Non-pigmented ciliary epithelial cell (primary cell): ENCODE results near the gene NAT16.
"Not testable (repeated sequence)": the region's sequence is repeated elsewhere in the genome, so short reads cannot be mapped to it uniquely, and the experiment has no call there.

ENCODE experiments used
- DNase-seq: peaks from one replicate; pipeline ENCODE4 v3.0.0-alpha.2; 2010; ENCODE audit warnings: low read depth

The NAT16 gene

DNA sequence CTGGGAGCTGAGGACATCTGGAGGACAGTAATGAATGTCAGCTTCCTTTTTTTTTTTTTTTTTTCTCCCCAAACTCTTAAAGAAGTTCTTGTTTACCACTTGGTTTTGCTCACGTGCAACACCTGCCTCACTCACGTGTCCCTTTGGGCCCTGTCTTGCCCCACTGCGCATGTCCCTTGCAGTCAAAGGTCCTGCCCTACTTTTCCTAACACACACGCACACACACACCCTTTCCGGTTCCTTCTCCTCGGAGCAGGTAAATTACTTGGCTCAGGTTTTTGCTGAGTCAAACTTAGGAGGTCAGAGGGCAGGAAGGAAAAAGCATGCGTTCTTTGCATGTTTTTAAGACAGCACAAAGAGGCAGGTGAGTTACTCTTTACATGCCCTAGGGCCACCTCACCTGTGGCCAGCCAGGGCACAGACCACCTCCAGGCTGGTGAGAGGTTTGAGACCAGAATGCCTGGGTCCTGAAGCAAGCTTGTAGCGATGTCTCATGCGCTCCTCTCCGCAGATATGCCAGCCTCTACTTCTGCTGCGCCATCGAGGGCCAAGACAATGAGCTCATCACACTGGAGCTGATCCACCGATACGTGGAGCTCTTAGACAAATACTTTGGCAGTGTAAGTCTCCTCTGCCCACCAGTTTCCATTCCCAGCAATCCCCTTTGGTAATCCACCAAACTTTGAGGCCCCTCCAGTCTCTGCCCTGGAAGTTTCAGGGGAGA is 23.1 kb downstream of the NAT16 start:
- no peak for DNase-seq

DNA sequence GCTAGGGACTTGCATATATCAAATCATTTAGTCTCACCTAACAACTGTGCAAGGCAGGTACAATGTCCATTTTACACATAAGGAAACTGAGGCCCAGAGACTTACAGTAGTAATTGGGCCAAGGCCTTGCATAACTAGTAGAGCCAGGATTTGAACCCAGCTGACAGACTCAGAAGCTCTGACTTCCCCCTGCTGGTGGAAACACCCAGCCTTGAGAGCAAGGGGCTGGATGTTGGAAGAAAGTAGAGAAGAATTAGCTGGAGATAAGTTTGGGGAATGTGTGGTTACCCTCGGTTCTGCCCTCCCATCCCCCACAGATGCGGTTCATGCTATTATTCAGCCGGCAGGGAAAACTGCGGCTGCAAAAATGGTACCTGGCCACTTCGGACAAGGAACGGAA is 23.8 kb downstream of the NAT16 start:
- DNase-seq = no peak

DNA sequence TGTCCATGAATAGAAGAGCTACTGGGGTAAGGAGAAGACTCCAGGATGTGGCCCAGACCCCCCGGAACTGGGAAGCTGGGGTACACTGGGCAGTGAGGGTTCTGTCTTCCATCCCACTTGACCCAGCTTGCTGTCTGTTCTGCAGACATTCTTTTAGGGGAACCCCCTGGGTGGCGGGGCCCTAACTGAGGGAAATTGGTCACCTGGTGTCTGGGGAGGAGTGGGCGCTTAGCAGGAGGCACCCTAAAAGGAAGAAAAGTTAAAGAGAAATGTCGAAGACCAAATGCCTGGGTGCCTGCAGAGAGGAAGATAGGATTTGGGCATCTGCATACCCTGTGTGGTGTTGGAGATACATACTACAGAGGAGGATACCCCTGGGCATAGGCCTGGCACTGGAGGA is 24.8 kb downstream of the NAT16 start:
- DNase-seq = no peak

DNA sequence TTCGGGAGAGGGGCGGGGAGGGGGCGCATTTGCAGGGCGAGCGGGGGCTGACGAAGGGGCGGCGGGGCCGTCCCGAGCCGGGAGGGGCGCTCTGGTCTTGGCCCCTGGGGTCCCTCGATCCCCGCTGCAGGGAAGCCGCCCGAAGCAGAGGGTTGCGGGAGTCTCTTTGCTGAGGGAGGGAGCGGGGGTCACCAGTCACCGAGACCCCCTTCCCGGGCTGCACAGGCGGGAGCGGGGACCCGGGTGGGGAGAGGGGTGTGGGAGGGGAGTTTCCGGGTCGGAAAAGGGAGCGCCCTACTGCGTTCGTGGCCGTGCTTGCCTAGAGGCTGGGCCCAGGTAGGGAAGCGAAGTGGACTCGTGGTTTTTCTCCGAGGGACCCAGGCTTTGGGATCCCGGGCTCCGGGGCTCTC is 25.4 kb downstream of the NAT16 start:
- no peak for DNase-seq

DNA sequence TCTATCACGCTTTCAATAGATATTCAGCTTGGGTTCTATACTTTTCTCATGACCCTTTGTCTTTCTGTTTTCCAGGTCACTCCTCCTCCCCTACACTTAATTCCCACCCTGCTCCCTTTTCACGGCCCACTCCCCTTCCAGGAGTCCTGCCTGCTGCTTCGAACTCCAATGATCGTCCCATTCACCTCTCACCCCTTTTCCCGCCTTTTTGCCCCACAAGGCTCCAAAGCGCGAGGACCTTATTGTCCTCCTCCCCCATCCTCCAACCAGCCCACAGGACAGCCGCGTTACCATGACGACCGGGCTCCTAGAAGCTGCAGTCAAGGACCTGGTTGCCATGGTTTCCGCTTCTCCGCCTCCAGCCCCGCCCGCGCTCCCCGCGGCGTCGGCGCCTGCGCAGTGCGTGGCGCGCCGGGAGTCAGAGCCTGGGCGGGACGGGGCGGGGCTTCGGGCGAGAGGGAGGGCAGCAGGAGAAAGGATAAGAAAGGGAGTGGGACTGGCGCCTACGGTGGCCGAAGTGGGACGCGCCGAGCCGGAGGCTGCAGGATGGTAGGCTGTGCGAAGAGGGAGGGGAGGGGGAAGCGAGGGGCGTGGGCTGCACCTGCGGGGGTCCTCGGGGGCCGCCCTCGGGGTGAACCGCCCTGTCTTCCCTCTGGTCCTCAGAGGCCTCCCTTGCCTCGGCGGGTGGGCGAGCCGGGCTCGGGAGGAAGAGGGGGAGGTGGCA is 26.0 kb downstream of the NAT16 start, which contains the start of gene AP1S1:
AP1S1 (plus strand) TSS at position 508 of the 724 bp plus-strand sequence; CDS start at position 547, 39 bp downstream.
- no peak for DNase-seq

DNA sequence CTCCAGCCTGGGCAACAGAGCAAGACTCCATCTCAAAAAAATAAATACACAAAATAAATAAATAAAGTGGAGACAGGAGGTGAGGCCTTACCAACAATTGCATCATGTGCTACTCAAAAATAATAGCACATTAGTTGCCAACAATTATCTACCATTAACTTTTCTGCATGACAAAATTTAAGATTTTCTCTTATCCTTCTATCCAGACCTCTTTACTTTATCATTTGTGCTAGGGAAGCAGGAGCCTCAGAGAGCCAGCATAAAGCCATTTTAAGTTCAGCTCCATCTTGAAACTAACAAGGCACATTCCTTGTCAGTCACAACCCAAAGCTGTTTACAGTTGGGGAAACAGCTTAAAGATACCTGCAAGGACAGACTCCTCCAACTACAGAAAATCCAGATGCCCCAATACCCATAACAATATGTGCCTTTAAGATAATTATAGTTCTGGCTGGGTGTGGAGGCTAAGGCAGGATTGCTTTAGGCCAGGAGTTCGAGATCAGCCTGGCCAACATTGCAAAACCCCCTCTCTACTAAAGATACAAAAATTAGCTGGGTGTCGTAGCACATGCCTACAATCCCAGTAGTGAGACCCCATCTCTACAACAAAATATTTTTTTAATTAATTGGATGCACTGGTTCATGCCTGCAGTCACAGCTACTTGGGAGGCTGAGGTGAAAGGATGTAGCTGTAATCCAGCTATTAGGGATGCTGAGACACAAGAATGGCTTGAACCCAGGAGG is 28.0 kb downstream of the NAT16 start:
- DNase-seq = no peak

DNA sequence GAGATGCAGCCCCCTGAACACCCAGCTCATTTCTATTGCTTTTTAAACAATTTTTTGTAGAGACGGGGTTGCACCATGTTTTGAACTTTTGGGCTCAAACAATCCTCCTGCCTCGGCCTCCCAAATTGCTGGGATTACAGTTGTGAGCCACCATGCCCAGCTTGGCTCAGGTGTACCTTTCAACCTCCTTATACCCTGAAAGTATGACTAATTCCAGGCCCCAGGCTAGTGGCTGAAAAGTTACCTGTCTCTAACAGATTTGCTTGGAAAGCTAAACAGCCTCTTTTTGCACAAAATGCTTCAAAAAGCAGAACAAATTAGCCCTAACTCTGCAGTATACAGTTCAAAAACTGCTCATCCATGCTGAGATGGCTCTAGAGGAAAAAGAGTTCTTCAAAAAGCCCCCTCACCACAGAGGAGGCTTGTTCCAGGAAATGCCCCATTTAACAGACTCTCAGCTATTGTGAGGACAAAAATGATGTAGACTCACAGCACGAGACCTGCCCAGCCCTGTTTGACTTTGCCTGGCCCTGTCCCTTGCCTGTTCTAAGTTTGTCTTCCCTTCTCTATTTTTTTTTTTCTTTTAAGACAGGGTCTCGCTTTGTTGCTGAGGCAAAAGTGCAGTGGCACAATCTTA is 39.2 kb downstream of the NAT16 start:
- no peak for DNase-seq

DNA sequence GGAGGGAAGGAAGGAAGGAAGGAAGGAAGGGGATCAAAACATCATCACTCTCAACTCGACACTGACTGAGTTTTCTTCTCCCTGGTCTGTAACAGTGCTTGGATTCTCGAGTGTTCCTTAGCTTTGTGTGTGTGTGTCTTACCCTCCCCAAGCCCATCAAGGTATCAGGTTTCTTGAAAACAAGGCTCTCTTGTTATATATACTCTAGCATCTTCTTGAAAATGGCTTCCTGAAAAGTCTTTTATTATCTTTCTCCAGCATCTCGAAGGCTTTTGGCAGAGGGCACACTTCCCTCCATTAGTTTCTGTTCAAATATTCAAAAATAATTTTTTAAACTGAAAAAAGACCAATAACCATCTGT is 39.8 kb downstream of the NAT16 start:
- DNase-seq = no peak

DNA sequence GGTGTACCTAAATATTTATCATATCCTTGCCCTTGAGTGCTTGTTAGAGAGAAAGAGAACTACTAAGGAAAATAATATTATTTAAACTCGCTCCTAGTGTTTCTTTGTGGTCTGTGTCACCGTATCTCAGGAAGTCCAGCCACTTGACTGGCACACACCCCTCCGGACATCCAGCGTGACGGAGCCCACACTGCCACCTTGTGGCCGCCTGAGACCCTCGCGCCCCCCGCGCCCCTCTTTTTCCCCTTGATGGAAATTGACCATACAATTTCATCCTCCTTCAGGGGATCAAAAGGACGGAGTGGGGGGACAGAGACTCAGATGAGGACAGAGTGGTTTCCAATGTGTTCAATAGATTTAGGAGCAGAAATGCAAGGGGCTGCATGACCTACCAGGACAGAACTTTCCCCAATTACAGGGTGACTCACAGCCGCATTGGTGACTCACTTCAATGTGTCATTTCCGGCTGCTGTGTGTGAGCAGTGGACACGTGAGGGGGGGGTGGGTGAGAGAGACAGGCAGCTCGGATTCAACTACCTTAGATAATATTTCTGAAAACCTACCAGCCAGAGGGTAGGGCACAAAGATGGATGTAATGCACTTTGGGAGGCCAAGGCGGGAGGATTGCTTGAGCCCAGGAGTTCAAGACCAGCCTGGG is 41.8 kb downstream of the NAT16 start:
- DNase-seq = peak; percentile 88

DNA sequence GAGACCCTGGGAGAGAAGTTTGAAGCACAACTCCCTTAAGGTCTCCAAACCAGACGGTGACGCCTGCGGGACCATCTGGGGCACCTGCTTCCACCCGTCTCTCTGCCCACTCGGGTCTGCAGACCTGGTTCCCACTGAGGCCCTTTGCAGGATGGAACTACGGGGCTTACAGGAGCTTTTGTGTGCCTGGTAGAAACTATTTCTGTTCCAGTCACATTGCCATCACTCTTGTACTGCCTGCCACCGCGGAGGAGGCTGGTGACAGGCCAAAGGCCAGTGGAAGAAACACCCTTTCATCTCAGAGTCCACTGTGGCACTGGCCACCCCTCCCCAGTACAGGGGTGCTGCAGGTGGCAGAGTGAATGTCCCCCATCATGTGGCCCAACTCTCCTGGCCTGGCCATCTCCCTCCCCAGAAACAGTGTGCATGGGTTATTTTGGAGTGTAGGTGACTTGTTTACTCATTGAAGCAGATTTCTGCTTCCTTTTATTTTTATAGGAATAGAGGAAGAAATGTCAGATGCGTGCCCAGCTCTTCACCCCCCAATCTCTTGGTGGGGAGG is 42.4 kb downstream of the NAT16 start:
- DNase-seq = peak; percentile 32

DNA sequence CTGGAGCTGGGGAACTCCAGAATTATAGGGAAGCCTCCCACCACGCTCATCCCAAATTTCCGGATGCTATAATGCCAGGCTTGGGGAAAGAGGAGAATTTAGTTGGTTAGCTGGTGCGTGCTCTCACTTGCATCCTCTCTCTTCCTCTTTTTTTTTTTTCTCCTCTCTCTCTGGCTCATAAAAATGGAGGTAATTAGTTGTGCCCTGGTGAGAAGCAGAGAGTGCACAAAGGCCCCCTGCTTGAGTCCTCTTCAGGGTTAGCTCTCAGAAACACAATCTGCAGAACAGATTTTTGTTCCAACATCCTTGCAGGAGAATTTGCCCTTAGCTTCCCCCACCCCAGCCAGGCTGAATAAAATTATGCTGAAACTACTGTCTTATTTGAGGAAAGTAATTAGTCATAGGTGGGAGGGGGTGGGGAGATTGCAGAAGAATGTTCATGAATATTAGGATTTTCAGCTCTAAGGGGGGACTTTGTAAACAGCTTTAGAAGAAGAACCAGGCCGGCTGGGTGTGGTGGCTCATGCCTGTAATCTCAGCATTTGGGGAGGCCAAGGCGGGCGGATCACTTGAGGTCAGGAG is 45.6 kb downstream of the NAT16 start:
- peak; percentile 42 for DNase-seq

DNA sequence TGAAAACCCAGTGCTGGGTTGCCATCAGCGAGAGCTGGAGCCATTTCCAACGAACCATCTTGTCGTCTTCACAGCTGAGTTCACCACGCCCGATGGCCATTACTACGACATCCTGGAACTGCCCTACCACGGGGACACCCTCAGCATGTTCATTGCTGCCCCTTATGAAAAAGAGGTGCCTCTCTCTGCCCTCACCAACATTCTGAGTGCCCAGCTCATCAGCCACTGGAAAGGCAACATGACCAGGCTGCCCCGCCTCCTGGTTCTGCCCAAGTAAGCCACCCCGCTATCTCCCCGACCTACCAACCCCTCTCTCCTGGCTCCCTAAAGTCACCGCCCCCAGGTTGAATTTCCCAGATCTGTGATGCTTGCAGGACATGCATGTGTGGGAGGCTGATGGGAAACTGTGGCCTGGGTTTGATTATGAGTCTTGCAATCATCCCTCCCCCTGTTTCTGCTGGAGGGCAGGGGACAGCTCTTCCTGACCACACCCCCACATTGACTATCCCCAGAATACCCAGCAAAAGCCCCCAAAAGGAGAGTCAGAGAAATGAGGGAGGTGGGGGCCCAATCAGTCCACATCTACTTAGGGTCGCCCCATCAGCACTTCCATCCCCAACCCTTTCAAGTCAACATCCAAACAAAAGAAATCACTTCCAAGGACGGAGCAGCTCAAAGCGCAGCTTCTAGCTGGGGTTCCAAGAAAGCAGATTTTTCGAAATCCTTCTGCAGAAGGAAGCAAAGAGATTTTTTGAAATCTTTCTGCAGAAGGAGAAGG is 46.3 kb downstream of the NAT16 start:
- DNase-seq = peak; percentile 42

DNA sequence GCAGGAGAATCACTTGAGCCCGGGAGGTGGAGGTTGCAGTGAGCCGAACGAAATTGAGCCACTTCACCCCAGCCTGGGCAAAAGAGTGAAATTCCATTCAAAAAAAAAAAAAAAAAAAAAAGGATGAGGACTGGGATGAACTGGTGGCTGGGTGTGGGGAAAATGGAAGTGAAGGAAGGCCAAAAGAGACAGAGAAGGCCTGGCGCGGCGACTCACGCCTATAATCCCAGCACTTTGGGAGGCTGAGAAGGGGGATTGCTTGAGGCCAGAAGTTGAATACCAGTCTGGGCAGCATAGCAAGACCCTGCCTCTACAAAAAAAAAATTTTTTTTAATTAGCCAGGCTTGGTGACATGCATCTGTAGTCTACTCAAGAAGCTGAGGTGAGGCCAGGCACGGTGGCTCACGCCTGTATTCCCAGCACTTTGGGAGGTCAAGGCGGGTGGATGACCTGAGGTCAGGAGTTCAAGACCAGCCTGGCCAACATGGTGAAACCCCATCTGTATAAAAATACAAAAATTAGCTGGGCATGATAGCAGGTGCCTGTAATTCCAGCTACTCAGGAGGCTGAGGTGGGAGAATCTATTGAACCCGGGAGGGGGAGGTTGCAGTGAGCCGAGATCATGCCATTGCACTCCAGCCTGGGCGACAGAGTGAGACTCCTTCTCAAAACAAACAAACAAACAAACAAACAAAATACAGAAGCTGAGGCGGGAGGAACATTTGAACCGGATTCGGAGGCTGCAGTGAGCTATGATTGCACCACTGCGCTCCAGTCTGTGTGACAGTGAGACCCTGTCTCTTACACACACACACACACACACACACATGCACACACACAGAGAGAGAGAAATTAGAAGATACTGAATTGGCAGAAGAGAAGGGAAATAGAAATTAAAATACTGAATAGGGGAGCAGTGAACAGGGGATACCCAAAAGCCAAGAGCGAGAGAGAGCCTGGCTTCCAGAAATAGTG is 47.2 kb downstream of the NAT16 start:
- not testable (repeated sequence) for DNase-seq

DNA sequence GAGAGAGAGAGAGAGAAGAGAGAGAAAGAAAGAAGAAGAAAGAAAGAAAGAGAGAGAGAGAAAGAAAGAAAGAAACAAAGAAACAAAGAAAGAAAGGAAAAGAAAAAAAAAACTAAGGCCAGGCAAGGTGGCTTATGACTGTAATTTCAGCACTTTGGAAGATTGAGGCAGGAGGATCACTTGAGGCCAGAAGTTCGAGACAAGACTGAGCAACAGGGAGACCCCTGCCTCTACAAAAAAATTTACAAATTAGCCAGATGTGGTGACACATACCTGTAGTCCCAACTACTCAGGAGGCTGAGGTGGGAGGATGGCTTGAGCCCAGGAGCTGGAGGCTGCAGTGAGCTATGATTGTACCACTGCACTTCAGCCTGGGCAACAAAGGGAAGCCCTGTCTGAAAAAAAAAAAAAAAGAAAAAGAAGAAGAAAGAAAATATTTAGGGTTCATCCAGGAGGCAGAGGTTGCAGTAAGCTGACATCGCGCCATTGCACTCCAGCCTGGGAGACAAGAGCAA is 50.4 kb downstream of the NAT16 start:
- DNase-seq = no peak

DNA sequence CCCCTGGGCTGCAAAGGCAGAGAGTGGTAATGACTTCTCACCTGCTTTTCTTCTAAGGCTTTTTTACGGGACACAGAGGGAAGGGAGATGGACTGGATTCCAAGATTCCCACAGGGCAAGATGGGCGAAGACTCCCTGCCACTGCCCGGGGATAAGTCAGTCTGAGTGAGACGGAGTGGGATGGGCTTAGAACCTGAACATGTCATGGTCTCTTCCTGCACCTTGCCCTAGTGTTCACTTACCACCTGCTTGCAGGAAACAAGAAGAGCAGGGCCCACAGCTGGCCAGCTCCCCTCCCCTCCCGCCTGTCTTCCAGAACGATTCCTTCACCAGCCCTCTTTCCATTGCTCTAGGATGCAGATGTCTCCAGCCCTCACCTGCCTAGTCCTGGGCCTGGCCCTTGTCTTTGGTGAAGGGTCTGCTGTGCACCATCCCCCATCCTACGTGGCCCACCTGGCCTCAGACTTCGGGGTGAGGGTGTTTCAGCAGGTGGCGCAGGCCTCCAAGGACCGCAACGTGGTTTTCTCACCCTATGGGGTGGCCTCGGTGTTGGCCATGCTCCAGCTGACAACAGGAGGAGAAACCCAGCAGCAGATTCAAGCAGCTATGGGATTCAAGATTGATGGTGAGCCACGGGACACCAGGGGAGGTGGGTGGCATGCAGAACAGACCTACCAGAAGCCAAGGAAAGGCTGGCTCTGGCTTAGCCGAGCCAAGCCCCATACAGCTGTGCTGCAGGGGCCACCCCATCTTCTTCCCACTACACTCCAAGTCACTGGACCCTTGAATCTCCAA is 51.9 kb downstream of the NAT16 start:
- no peak for DNase-seq

DNA sequence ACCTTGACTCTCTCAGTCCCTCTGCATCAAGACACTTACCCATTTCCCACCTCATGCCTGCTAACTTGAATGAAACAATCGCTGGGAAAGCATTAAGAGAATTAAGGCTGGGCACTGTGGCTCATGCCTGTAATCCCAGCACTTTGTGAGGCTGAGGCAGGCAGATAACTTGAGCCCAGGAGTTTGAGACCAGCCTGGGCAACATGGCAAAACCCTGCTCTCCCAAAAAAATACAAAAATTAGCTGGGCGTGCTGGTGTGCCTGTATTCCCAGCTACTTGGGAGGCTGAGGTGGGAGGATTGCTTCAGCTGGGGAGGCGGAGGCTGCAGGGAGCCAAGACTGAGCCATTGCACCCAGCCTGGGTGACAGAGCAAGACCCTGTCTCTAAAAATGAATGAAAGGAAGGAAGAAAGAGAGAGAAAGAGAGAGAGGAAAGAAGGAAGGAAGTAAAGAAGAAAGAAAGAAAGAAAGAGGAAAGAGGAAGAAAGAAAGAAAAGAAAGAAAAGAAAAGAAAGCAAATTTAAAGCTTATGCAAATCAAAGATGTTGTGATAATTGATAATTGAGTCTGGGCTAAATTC is 52.5 kb downstream of the NAT16 start:
- no peak for DNase-seq

DNA sequence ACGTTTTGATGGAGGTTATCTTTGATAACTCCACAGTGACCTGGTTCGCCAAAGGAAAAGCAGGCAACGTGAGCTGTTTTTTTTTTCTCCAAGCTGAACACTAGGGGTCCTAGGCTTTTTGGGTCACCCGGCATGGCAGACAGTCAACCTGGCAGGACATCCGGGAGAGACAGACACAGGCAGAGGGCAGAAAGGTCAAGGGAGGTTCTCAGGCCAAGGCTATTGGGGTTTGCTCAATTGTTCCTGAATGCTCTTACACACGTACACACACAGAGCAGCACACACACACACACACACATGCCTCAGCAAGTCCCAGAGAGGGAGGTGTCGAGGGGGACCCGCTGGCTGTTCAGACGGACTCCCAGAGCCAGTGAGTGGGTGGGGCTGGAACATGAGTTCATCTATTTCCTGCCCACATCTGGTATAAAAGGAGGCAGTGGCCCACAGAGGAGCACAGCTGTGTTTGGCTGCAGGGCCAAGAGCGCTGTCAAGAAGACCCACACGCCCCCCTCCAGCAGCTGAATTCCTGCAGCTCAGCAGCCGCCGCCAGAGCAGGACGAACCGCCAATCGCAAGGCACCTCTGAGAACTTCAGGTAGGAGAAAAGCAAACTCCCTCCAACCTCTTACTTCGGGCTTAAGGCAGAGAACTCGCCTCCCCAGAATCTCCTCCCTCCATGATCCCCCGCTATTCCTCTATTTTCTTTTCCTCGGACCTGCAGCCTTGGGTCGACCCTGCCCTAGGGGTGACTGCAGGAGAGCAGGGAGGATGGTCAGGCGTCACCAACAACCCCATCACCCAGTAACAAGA is 53.2 kb downstream of the NAT16 start, which contains the start of gene SERPINE1:
SERPINE1 (plus strand) TSS at position 454 of the 809 bp plus-strand sequence. CDS start 1,290 bp downstream, outside the sequence.
- DNase-seq = peak; percentile 100
